ENCODE data around the gene PHOX2B. TPM values are rescaled to one million over a fixed set of nuclear protein-coding genes. Genes with fewer than 3 reads are reported as not detected.

PHOX2B gene
- total RNA-seq, 2 donors from 2014 or later: 0.56 TPM; not detected in 1

- Histone ChIP-seq H3K4me1 (no peaks in the 10 kb centered on the region), H3K27ac (no peak overlapping the region), H3K36me3 (no peaks in the 10 kb centered on the region), H3K27me3 (peaks cover 79% of the 10 kb centered on the region), H3K9me3 (no peaks in the 10 kb centered on the region), H3K9ac (ENCODE audit: low read depth in 2 of 2, low read length in 2 of 2) (no peak overlapping the region), H3K4me3 (no peak overlapping the region)
- no peak for DNase-seq
- TF ChIP-seq, protein P1, sequence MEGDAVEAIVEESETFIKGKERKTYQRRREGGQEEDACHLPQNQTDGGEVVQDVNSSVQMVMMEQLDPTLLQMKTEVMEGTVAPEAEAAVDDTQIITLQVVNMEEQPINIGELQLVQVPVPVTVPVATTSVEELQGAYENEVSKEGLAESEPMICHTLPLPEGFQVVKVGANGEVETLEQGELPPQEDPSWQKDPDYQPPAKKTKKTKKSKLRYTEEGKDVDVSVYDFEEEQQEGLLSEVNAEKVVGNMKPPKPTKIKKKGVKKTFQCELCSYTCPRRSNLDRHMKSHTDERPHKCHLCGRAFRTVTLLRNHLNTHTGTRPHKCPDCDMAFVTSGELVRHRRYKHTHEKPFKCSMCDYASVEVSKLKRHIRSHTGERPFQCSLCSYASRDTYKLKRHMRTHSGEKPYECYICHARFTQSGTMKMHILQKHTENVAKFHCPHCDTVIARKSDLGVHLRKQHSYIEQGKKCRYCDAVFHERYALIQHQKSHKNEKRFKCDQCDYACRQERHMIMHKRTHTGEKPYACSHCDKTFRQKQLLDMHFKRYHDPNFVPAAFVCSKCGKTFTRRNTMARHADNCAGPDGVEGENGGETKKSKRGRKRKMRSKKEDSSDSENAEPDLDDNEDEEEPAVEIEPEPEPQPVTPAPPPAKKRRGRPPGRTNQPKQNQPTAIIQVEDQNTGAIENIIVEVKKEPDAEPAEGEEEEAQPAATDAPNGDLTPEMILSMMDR (IDR thresholded peaks at IDR 0.05): no peak
- intact Hi-C loops (cut with DNase I): no loop called here
Measured at GRCh38 chr4:41747230-41748055, 1.1 kb downstream of the PHOX2B start.

GRCh38 chr4:41746440-41747229 is 1.9 kb downstream of the PHOX2B start:
- H3K9ac ChIP-seq (ENCODE audit: low read depth in 2 of 2, low read length in 2 of 2): no peak overlapping the region
- TF ChIP-seq, protein P1 (IDR thresholded peaks at IDR 0.05): no peak
- H3K27me3 ChIP-seq: peaks cover 72% of the 10 kb centered on the region
- H3K36me3 ChIP-seq: no peaks in the 10 kb centered on the region
- no peaks in the 10 kb centered on the region for H3K9me3 ChIP-seq
- intact Hi-C loops (cut with DNase I): no loop called here
- DNase-seq: no peak
- H3K4me1 ChIP-seq: no peaks in the 10 kb centered on the region
- H3K4me3 ChIP-seq: no peak overlapping the region
- no peak overlapping the region for H3K27ac ChIP-seq

- Histone ChIP-seq H3K27me3 (peaks cover 66% of the 10 kb centered on the region), H3K4me1 (no peaks in the 10 kb centered on the region), H3K9ac (ENCODE audit: low read depth in 2 of 2, low read length in 2 of 2) (no peak overlapping the region), H3K9me3 (no peaks in the 10 kb centered on the region), H3K36me3 (no peaks in the 10 kb centered on the region), H3K27ac (no peak overlapping the region), H3K4me3 (no peak overlapping the region)
- TF ChIP-seq, protein P1 (IDR thresholded peaks at IDR 0.05): no peak
- intact Hi-C loops (cut with DNase I): no loop called here
- no peak for DNase-seq
Measured at GRCh38 chr4:41746025-41746439, 2.5 kb downstream of the PHOX2B start.

GRCh38 chr4:41745292-41746024 is 3.1 kb downstream of the PHOX2B start:
- DNase-seq: no peak
- no peak overlapping the region for H3K27ac ChIP-seq
- peaks cover 61% of the 10 kb centered on the region for H3K27me3 ChIP-seq
- H3K9ac ChIP-seq (ENCODE audit: low read depth in 2 of 2, low read length in 2 of 2): no peak overlapping the region
- TF ChIP-seq, protein P1 (IDR thresholded peaks at IDR 0.05): no peak
- no peaks in the 10 kb centered on the region for H3K36me3 ChIP-seq
- intact Hi-C loops (cut with DNase I): no loop called here
- H3K9me3 ChIP-seq: no peaks in the 10 kb centered on the region
- no peak overlapping the region for H3K4me3 ChIP-seq
- no peaks in the 10 kb centered on the region for H3K4me1 ChIP-seq

GRCh38 chr4:41744572-41745291 is 3.8 kb downstream of the PHOX2B start:
- H3K36me3 ChIP-seq: no peaks in the 10 kb centered on the region
- TF ChIP-seq, protein P1 (IDR thresholded peaks at IDR 0.05): no peak
- H3K4me1 ChIP-seq: no peaks in the 10 kb centered on the region
- no peak for DNase-seq
- no peak overlapping the region for H3K9ac ChIP-seq (ENCODE audit: low read depth in 2 of 2, low read length in 2 of 2)
- intact Hi-C loops (cut with DNase I): no loop called here
- H3K9me3 ChIP-seq: no peaks in the 10 kb centered on the region
- no peak overlapping the region for H3K27ac ChIP-seq
- no peak overlapping the region for H3K4me3 ChIP-seq
- peaks cover 54% of the 10 kb centered on the region for H3K27me3 ChIP-seq

Data from colonic mucosa (tissue), 4 donors.